Breast epithelium (tissue), 4 donors: ENCODE data around the gene CHPT1. TPM values are rescaled to one million over a fixed set of nuclear protein-coding genes. Genes with fewer than 3 reads are reported as not detected.

Source experiments
- DNase-seq, 2 donors: peaks; one replicate each; pipeline ENCODE4 v3.0.0-alpha.2; 2019; ENCODE audit warnings: low spot score in 2 of 2
- H3K27ac ChIP-seq, 2 donors: fragments of 200-600 bp; sonication (generic) in 1 of 2; one replicate each; pipeline ENCODE4 v1.5.1; 2016 to 2019; ENCODE audit warnings: mild to moderate bottlenecking in 1 of 2
- H3K27me3 ChIP-seq, 2 donors: fragments of 200-600 bp; sonication (generic) in 1 of 2; one replicate each; pipeline versions ENCODE4 v1.5.1 to v1.6.0; 2017 to 2019; ENCODE audit warnings: control low read depth in 1 of 2, mild to moderate bottlenecking in 1 of 2
- H3K36me3 ChIP-seq: fragments of 200-600 bp; one replicate; pipeline ENCODE4 v1.5.1; 2019
- H3K4me1 ChIP-seq, 2 donors: fragments of 200-600 bp; sonication (generic); one replicate each; pipeline ENCODE4 v1.5.1; 2016 to 2019; ENCODE audit warnings: control low read depth in 1 of 2
- H3K4me3 ChIP-seq, 3 donors: fragments of 200-600 bp; sonication (generic); 1 replicate in 2 of 3; 2 replicates in 1 of 3; pipeline ENCODE4 v1.5.1; 2016 to 2019; ENCODE audit warnings: mild to moderate bottlenecking in 3 of 3, moderate library complexity in 2 of 3
- H3K9me3 ChIP-seq, 2 donors: fragments of 200-600 bp; sonication (generic) in 1 of 2; one replicate each; pipeline ENCODE4 v1.5.1; 2016 to 2019; ENCODE audit warnings: control low read depth in 1 of 2
- POLR2A ChIP-seq: fragments of 450-650 bp; IDR thresholded peaks from one replicate; pipeline ENCODE4 v1.6.1; 2016; ENCODE audit warnings: antibody characterized with exemption, mild to moderate bottlenecking, moderate library complexity
- POLR2AphosphoS5 ChIP-seq, 3 donors: sonication (generic); formaldehyde crosslinking; IDR thresholded peaks; one replicate each; pipeline ENCODE4 v1.6.1; 2017; ENCODE audit warnings: antibody characterized with exemption in 3 of 3
- intact Hi-C: fragments of 100-400 bp; cut with DNase I; formaldehyde crosslinking; loops from one replicate; pipeline ENCODE4 v1.15.1; 2023; ENCODE audit warnings: low total_unique reads
- total RNA-seq, 3 donors: library from RNA; depleted of rRNA; stranded (reverse); fragments of >200 nt; gene quantifications; one replicate each; pipeline ENCODE4 v1.1.0, GENCODE V29; 2016
- TF ChIP-seq, protein P1 (sequence below), 3 donors: fragments of 450-650 bp; IDR thresholded peaks; one replicate each; pipeline ENCODE4 v1.5.1; 2016 to 2017; ENCODE audit warnings: antibody characterized with exemption in 3 of 3, mild to moderate bottlenecking in 3 of 3, moderate library complexity in 3 of 3

The CHPT1 gene
- total RNA-seq, 3 donors from 2014 or later, result 148 to 334 (median 278) TPM

DNA sequence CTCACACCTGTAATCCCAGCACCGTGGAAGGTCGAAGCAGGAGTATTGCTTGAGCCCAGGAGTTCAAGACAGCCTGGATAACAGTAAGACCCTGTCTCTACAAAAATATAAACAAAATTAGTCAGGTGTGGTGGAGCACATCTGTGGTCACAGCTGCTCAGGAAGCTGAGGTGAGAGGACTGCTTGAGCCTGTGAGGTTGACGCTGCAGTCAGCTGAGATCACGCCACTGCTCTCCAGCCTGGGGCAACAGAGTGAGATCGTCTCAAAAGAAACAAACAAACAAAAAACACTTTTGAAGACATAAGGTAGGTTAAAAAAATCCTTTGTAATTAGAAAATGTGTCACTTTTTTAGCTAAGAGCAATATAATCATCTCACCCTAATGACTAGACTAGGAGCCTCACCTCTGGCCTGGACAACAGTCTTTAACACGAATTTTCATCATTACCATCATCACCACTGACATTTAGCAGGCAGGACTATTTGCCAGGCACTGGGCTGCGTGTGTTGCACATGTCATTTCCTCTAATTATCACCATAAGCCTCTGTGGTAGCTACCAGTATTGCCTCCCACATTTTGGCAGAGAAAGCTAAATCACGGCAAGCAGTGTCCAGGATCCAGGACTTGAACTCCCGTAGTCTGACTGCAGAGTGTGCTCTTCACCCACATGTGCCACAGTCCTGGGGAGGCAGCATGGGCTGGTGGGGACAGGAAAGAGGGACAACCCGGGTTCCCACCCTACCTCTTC lies 46.5 kb downstream of the CHPT1 start:
- DNase-seq, result no peak
- H3K36me3 ChIP-seq, result peaks cover 6% of the 10 kb centered on the region
- H3K4me3 ChIP-seq, result no peak overlapping the region
- H3K27ac ChIP-seq, result peak overlapping the region in 1 of 2 donors; percentile 46
- no peaks in the 10 kb centered on the region for H3K27me3 ChIP-seq
- TF ChIP-seq POLR2A (no peak), POLR2AphosphoS5 (IDR thresholded peaks at IDR 0.05) (no peak)
- TF ChIP-seq, protein P1, sequence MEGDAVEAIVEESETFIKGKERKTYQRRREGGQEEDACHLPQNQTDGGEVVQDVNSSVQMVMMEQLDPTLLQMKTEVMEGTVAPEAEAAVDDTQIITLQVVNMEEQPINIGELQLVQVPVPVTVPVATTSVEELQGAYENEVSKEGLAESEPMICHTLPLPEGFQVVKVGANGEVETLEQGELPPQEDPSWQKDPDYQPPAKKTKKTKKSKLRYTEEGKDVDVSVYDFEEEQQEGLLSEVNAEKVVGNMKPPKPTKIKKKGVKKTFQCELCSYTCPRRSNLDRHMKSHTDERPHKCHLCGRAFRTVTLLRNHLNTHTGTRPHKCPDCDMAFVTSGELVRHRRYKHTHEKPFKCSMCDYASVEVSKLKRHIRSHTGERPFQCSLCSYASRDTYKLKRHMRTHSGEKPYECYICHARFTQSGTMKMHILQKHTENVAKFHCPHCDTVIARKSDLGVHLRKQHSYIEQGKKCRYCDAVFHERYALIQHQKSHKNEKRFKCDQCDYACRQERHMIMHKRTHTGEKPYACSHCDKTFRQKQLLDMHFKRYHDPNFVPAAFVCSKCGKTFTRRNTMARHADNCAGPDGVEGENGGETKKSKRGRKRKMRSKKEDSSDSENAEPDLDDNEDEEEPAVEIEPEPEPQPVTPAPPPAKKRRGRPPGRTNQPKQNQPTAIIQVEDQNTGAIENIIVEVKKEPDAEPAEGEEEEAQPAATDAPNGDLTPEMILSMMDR (IDR thresholded peaks at IDR 0.05), result no peak
- intact Hi-C loops, result no loop called here
- H3K4me1 ChIP-seq, result no peaks in the 10 kb centered on the region
- no peaks in the 10 kb centered on the region for H3K9me3 ChIP-seq

DNA sequence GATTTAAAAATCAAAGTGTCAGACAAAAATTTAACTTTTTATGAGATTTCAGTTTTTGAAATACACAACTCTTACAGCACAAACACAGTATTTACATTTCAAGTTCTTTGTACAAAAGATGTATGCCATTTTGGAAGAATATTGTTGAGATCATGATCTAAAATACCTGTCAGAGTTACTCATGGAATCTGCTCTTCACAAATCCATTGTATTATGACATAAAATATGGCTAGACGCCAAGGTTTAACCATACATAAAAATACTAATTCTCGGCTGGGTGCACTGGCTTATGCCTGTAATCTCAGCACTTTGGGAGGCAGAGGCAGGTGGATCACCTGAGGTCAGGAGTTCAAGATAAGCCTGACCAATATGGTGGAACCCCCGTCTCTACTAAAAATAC lies 48.0 kb downstream of the CHPT1 start:
- H3K9me3 ChIP-seq, result no peaks in the 10 kb centered on the region
- no peak for DNase-seq
- intact Hi-C loops, result no loop called here
- no peak overlapping the region for H3K4me3 ChIP-seq
- H3K27me3 ChIP-seq, result no peaks in the 10 kb centered on the region
- H3K36me3 ChIP-seq, result no peaks in the 10 kb centered on the region
- H3K4me1 ChIP-seq, result no peaks in the 10 kb centered on the region
- no peak for TF ChIP-seq POLR2A
- H3K27ac ChIP-seq, result no peak overlapping the region

DNA sequence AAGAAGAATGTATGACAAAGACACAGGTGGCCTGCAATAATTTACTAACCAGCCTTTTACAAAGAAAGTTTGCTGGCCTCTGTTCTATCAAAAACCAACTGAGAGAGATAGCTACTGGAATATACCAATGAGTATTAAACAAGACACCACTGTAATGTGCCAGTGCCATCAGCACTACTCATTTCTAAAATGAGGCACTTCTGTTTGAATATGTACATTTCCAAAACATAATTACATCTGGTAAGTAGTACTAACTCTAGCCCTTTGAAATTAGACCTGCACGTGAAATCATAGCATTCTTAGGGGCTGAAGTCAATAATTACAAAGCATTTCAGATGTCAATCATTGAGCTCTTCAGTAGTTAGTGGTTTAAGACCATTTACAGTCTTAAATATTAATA lies 48.8 kb downstream of the CHPT1 start:
- H3K9me3 ChIP-seq, result no peaks in the 10 kb centered on the region
- H3K27ac ChIP-seq, result no peak overlapping the region
- H3K36me3 ChIP-seq, result no peaks in the 10 kb centered on the region
- H3K4me1 ChIP-seq, result no peaks in the 10 kb centered on the region
- no peaks in the 10 kb centered on the region for H3K27me3 ChIP-seq
- no peak for DNase-seq
- no peak overlapping the region for H3K4me3 ChIP-seq
- intact Hi-C loops, result no loop called here
- no peak for TF ChIP-seq POLR2AphosphoS5 (IDR thresholded peaks at IDR 0.05)
- no peak for TF ChIP-seq POLR2A
- TF ChIP-seq, protein P1 (IDR thresholded peaks at IDR 0.05), result no peak

DNA sequence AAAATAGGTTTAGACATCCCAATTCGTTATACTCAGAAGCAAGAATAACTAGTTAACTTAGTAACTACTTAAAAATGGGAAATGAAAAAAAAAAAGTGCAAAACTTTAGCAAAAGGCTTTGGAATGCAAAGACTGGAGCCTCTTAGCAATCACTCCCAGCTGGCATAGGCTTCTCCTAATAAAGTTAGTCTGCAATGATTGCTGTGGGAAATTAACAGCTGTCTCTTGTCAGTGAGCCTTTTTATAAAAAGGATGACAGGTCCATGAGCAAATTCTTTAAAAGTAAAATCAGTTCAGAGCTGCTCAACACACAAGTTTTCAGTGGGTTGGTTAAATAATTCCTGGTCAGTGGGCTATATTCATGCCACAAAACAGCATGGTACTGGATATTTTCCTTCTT lies 49.2 kb downstream of the CHPT1 start:
- intact Hi-C loops, result no loop called here
- H3K9me3 ChIP-seq, result no peaks in the 10 kb centered on the region
- H3K27ac ChIP-seq, result no peak overlapping the region
- no peaks in the 10 kb centered on the region for H3K36me3 ChIP-seq
- DNase-seq, result no peak
- H3K27me3 ChIP-seq, result no peaks in the 10 kb centered on the region
- H3K4me3 ChIP-seq, result no peak overlapping the region
- no peak for TF ChIP-seq POLR2AphosphoS5 (IDR thresholded peaks at IDR 0.05)
- TF ChIP-seq POLR2A, result no peak
- TF ChIP-seq, protein P1 (IDR thresholded peaks at IDR 0.05), result no peak
- H3K4me1 ChIP-seq, result no peaks in the 10 kb centered on the region

DNA sequence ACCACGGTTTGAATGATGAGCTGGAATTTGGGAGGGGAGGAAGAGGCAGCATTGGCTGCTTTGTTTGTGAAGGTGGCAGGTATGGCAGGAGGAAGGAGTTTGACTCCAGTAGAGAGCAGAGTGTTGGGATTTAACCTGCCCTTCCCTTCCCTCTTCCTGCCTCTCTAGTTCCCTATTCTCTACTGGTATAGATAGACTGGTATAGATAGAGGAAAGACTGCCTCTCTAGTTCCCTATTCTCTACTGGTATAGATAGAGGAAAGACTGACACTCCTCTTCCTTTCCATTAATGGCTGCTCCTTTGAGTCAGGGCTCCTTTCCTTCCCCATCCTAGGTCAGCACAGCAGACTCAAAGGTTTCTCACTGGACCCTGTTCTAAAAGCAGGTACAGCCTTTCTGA lies 50.3 kb downstream of the CHPT1 start:
- Histone ChIP-seq H3K27ac (no peak overlapping the region), H3K9me3 (no peaks in the 10 kb centered on the region), H3K4me1 (no peaks in the 10 kb centered on the region), H3K36me3 (no peaks in the 10 kb centered on the region), H3K27me3 (no peaks in the 10 kb centered on the region), H3K4me3 (no peak overlapping the region)
- no peak for DNase-seq
- intact Hi-C loops, result no loop called here
- TF ChIP-seq POLR2A (no peak), POLR2AphosphoS5 (IDR thresholded peaks at IDR 0.05) (no peak)
- TF ChIP-seq, protein P1 (IDR thresholded peaks at IDR 0.05), result no peak
